NCI-H1105 treated with DMSO at 0.1 percent for 48 hours (cell line): ENCODE results near the gene GRK7.

Experiments used
- DNase-seq: peaks from one replicate; lab custom pipeline; 2025; lab: John Stamatoyannopoulos, UW

GRK7 gene

GRCh38 chr3:141763088-141763750 lies at the start of gene GRK7:
TSS of gene GRK7 (plus strand) at chr3:141763408. CDS start at chr3:141778285, 14,877 bp downstream.
- DNase-seq, result no peak

- no peak for DNase-seq
Observed at GRCh38 chr3:141714671-141715070, 48.5 kb upstream of the GRK7 start.

GRCh38 chr3:141722081-141722480 lies 41.1 kb upstream of the GRK7 start:
- no peak for DNase-seq

- no peak for DNase-seq
Observed at GRCh38 chr3:141722648-141723047, 40.6 kb upstream of the GRK7 start.

GRCh38 chr3:141723255-141723654 lies 40.0 kb upstream of the GRK7 start:
- DNase-seq, result no peak

- no peak for DNase-seq
Observed at GRCh38 chr3:141724186-141724585, 39.0 kb upstream of the GRK7 start.

GRCh38 chr3:141725036-141725435 lies 38.2 kb upstream of the GRK7 start:
- no peak for DNase-seq

- no peak for DNase-seq
Observed at GRCh38 chr3:141726483-141726882, 36.7 kb upstream of the GRK7 start.

GRCh38 chr3:141728355-141728892 lies 34.8 kb upstream of the GRK7 start:
- DNase-seq, result no peak

- no peak for DNase-seq
Observed at GRCh38 chr3:141729240-141729639, 34.0 kb upstream of the GRK7 start.

- no peak for DNase-seq
Observed at GRCh38 chr3:141735176-141735575, 28.0 kb upstream of the GRK7 start.

- DNase-seq, result no peak
Observed at GRCh38 chr3:141735770-141736465, 27.3 kb upstream of the GRK7 start.

GRCh38 chr3:141737093-141737492 lies 26.1 kb upstream of the GRK7 start:
- no peak for DNase-seq

GRCh38 chr3:141737678-141738021 lies 25.6 kb upstream of the GRK7 start:
- no peak for DNase-seq

- DNase-seq, result peak; percentile 99
Observed at GRCh38 chr3:141738022-141738890, 25.0 kb upstream of the GRK7 start, which contains the start of gene RNF7. TSS of gene RNF7 (plus strand) at chr3:141738298. CDS start at chr3:141738342, 44 bp downstream.

- peak; percentile 68 for DNase-seq
Observed at GRCh38 chr3:141738891-141739363, 24.3 kb upstream of the GRK7 start.

- no peak for DNase-seq
Observed at GRCh38 chr3:141739731-141740130, 23.5 kb upstream of the GRK7 start.

- no peak for DNase-seq
Observed at GRCh38 chr3:141740349-141740748, 22.9 kb upstream of the GRK7 start.

- DNase-seq, result no peak
Observed at GRCh38 chr3:141743305-141743704, 19.9 kb upstream of the GRK7 start.

GRCh38 chr3:141746962-141747361 lies 16.2 kb upstream of the GRK7 start:
- no peak for DNase-seq

- DNase-seq, result no peak
Observed at GRCh38 chr3:141753399-141753798, 9.8 kb upstream of the GRK7 start.

- DNase-seq, result no peak
Observed at GRCh38 chr3:141754032-141754431, 9.2 kb upstream of the GRK7 start.
